Measurements from ENCODE around the gene COA3.
"Not testable (repeated sequence)": the region's sequence is repeated elsewhere in the genome, so short reads cannot be mapped to it uniquely, and the experiment has no call there.

Gene COA3

DNA sequence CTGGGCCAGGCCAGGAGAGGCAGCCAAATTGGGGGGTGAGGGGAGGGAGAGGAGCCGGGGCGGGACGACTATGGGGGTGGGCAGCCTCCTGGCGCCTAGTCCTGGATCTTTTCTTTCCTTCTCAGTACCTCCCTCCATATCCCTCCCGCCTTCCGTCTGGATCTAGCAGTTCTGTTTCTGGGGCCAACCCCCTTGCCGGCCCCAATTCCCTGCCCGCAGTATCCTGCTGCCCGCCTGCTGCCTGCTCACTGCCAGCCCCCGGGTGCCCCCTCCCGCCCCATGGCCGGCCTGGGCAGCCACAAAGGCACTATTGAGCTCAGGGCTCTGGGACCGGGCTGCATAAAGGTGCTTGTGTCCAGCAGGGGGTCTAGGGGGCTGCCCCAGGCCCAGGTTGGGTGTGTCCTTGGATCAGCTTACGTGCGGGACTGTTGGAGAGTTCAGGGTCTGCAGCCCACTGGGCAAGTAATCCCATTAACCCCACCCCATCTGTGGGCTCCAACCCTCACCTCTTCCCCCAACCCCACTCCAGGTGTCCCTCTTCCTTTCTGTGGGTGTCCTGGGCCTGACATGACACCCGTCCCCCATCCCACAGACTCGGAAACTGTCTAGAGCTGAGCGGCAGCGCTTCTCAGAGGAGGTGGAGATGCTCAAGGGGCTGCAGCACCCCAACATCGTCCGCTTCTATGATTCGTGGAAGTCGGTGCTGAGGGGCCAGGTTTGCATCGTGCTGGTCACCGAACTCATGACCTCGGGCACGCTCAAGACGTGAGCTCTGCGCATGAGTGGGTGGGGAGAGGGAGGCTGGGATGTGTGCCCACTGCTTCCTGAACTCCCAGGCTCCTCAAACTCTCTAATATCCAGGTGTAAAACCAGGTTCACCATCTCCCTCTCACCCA, 16.1 kb downstream of the COA3 start:
- no peak for DNase-seq (ENCODE audit: low read depth, low spot score)

DNA sequence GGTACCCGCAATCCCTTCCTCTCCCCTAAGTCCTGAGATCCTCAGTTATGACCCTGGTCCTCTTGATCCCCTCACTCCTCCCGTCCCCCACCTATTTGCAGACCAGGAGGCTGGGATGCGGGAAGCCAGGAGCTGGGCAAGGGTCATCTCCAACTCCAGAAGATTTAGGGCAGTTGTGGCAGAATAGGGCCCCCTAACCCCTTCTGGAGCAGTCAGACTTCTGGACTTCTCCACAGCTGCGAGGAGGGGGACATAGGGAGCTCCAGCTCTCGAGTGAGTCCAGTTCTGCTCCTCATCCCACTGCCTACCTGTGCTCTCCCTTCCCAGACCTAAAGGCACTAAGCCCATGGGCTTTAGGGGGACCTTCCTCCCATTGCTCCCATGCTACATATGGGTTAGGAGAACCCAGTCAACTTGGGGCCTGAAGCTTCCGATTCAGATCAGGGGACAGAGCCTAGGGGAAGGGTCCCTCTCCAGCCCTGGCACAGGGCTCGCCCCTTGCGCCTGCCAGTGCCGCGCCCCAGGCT, 16.8 kb downstream of the COA3 start:
- no peak for DNase-seq (ENCODE audit: low read depth, low spot score)

DNA sequence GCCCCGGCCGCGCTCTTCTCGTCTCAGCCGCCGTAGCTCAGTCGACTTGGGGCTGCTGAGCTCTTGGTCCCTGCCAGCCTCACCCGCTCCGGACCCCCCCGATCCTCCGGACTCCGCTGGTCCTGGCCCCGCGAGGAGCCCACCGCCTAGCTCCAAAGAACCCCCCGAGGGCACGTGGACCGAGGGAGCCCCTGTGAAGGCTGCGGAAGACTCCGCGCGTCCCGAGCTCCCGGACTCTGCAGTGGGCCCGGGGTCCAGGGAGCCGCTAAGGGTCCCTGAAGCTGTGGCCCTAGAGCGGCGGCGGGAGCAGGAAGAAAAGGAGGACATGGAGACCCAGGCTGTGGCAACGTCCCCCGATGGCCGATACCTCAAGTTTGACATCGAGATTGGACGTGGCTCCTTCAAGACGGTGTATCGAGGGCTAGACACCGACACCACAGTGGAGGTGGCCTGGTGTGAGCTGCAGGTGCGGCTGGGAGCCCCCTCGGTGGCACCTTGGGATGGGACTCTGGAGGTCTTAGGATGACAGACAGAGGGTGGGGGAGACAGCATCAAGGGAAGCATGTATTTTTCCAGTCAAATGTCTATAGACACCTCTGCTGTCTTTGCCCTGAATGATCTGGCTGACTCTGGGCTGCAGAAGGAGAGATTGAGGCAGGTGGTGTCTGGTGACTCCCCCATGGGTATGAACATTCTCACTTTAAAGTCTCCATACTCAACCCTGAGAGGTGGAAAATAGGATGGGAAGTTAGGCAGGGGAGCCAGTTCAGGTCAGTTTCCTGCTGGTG, 17.5 kb downstream of the COA3 start:
- DNase-seq (ENCODE audit: low read depth, low spot score) = no peak

DNA sequence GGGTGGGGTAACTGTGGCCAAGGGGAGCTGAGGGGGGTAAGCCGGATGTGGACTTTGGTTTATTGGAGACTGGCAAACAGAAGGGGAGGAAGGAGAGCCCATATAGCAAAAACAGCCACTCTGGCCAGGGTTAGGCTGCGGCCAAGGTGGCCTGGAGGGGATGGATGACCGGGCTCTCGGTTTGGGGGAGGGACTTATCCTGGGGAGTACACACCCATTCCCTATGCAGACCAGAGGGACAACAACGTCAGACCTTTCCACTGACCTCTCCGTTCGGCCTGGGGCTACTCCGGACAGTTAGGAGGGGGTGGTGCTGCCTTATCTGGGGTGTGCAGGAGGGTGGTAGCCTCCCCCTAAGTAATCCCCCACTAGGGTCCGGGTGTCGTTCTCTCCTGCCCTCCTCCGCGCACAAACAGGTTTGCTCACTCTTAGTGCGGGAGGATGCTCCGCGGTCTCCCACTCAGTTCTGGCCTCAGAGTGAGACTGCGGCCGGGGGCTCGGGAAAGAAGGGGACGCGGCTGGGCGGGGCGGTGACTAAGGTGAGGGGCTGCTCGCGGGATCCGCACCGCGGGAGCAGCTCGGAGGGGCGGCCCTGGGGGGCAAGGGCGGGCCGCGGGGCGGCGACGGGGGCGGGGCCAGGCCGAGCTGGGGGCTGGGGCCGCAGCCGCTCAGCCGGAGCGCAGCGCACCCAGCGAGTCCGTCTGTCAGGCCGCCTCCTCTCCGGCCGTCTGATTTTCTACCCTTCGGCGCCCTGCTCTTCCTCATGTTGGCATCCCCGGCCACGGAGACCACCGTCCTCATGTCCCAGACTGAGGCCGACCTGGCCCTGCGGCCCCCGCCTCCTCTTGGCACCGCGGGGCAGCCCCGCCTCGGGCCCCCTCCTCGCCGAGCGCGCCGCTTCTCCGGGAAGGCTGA, 18.3 kb downstream of the COA3 start, which contains the start of gene WNK4:
Gene WNK4 (plus strand): TSS at position 675 of the 915 bp plus-strand sequence. CDS start 89 bp downstream, at position 764.
- no peak for DNase-seq (ENCODE audit: low read depth, low spot score)

DNA sequence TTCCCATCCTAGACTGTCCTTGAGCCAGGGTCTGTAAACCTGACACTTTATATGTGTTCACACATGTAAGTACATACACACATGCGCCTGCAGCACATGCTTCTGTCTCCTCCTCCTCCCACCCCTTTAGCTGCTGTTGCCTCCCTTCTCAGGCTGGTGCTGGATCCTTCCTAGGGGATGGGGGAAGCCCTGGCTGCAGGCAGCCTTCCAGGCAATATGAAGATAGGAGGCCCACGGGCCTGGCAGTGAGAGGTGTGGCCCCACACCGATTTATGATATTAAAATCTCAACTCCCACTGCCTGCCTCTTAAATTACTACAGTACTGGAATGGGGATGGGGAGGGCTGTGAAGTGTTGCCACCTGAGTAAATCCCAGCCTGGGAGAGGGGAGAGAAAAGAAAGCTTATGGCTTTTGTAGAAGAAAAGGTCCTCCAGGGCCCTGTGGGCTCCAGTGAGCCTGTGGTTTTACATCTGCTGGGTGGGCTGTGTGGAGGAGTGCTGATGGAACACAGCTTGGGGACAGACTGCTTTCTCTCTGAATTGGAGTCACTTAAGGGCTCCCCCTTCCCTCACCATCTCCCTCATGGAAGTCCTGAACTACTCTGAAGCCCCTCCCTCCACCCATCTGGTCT, 19.1 kb downstream of the COA3 start:
- no peak for DNase-seq (ENCODE audit: low read depth, low spot score)

DNA sequence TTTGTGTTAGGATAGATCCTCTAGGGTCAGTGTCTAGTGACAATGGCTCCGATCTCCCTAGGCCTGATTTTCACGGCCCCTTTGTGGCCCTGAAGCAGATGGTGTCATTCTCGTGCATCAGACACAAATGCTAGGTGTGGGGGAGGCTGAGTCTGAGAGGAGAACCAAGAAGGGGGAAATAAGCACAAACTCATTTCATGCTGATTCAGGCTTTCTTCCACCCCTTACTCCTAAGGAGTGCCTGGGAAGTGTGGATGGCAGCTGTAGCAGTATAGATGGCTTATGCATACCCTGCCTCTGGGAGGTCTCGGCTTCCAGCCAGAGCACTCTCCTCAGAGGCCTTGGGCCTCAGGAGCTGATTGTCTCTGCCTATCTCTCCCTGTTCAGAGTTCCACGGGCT, 19.9 kb downstream of the COA3 start:
- no peak for DNase-seq (ENCODE audit: low read depth, low spot score)

DNA sequence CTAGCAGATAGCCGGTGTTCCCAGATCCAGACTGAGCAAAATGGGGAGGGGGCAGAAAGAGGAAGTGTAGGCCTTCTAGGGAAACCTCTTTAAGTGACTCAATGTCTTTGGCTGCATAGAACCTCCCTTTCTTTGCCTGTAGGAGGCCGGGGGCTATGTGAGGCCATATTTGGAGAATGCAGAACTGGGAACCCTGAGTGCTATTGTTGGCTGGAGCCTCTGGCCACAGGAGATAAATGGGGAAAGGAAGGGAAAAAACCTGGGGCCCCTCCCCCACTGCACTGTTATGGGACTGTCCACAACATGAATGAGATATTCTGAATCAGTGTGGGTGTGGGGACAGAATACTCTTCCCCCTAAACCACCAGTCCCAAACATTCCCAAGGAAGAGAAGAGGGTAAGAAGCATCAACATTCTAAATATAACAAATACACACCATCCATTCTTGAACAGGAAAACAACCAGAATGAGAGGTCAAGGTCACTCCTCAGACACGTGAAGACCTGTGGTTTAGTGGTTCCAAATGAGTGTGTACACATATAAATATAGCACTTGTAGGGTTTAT, 22.9 kb downstream of the COA3 start:
- DNase-seq (ENCODE audit: low read depth, low spot score) = no peak

DNA sequence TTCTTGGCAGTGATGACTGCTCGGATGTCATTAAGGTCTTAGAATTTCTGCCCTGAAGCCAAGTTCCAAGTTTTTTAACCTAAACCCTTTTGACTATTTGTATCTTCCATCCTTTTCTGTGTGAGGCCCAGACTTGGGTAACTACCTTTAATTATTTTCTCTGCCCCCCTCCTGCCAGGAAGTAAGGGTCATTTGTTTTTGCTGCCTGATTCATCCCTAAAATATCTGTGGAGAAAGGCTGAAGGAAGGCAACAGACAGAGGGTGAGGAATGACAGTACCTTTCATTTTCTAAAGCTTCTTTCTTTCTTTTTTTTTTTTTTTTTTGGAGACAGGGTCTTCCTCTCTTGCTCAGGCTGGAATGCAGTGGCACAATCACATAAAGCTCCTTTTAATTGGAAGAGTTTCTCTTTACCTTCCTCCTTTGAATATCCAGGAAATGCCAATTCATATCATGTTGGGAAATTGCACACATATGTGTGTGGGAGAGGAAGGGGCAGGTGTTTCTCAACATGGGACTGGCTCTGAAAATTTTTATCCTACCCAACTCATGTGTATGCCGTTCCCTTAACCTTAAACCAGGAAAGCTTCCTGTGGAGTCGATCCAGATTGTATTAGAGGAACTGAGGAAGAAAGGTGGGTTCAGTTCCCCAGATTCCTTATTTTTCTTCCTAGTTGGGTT, 24.3 kb downstream of the COA3 start:
- DNase-seq (ENCODE audit: low read depth, low spot score) = no peak

DNA sequence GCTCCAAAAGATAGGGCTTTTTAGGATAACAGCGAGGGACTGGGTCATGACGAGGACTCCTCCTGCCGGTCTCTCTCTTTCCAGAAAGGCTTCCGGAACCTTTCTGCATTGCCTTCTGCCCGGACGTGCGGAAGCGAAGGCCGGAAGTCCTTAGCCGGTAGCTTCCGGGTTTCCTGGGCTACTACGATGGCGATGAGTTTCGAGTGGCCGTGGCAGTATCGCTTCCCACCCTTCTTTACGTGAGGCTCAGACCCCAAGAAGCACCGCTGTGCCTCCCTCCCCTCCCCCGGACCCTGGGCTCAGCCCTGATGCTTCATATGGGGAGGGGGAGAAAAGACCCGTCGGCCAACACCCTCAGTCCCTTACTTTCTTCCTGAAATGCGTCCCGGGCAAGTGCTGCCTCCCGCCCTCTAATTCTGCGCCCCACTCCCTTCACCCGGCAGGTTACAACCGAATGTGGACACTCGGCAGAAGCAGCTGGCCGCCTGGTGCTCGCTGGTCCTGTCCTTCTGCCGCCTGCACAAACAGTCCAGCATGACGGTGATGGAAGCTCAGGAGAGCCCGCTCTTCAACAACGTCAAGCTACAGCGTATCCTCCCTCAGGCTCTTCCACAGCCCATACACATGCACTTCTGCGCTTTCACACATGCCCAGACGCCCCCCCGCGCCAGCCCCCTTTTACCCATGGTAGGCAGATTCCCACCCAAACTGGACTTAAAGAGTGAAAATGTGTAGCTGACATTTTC, 25.0 kb downstream of the COA3 start, which contains the start of gene VPS25:
Gene VPS25 (plus strand): TSS at position 160 of the 746 bp plus-strand sequence. CDS start 27 bp downstream, at position 187.
- peak; percentile 42 for DNase-seq (ENCODE audit: low read depth, low spot score)

DNA sequence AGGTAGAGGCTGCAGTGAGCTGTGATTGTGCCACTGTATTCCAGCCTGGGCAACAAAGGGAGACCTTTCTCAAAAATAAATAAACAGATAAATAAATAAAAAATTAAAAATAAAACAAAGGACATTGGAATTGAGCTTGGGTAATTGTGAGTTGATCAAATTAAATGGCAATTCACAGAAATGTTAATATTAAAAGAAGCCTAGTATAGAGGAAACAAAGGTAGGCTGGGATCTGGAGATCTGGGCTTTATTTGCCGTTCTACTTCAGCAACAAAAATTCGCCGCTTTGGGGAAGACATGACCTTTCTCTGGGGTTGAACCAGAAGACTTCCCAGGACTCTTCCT, 25.6 kb downstream of the COA3 start:
- DNase-seq (ENCODE audit: low read depth, low spot score) = no peak

DNA sequence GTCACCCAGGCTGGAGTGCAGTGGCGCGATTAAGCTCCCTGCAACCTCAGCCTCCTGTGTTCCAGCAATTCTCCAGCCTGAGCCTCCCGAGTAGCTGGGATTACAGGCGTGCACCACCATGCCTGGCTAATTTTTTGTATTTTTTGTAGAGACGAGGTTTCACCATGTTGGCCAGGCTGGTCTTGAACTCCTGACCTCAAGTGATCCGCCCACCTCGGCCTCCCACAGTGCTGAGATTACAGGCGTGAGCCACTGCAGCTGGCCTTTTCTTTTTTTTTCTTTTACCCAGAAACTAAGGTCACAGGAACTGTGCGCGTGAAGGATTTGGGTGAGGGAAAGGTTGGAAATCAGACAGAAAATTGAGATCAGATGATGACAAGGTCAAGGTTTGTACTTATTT, 28.5 kb downstream of the COA3 start:
- DNase-seq (ENCODE audit: low read depth, low spot score) = not testable (repeated sequence)

DNA sequence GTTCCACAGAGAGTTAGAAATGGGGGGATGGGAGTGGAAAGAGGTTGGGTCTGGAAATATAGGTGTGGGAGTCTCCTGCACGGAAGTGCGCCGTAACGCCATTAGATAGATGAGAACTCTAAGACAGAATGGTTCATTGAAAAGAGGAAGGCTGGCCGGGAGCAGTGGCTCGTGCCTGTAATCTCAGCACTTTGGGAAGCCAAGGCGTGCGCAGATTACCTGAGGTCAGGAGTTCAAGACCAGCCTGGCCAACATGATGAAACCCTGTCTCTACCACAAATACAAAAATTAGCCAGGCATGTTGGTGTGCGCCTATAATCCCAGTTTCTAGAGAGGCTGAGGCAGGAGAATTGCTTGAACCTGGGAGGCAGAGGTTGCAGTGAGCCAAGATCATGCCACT, 30.5 kb downstream of the COA3 start:
- DNase-seq (ENCODE audit: low read depth, low spot score) = not testable (repeated sequence)

DNA sequence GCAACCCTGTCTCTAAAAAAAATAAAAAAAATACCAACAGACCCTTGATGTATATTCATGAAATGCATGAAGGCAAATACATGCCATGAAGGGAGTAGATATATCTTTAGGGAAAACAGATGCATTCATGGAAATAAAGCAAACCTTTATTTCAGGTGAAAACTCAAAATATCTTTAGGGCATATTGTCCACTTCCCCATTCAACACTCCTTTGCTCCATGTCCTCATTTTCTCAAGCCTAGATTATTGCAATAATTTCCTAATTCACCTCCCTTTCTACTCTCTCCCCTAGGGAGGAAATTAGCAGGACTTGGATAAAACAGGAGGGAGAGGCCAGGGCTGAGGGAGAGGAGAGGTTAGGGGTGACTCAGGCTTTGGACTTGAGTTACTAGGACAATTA, 31.0 kb downstream of the COA3 start:
- DNase-seq (ENCODE audit: low read depth, low spot score) = no peak

DNA sequence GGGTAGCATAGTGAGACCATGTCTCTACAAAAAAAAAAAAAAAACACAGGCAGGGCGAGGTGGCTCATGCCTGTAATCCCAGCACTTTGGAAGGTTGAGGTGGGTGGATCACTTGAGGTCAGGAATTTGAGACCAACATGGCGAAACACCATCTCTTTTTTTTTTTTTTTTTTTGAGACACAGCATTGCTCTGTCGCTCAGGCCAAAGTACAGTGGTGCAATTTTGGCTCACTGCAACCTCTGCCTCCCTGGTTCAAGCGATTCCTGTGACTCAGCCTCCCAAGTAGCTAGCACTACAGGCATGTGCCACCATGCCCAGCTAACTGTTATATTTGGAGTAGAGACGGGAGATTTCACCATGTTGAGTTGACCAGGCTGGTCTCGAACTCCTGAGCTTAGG, 32.4 kb downstream of the COA3 start:
- DNase-seq (ENCODE audit: low read depth, low spot score) = no peak

DNA sequence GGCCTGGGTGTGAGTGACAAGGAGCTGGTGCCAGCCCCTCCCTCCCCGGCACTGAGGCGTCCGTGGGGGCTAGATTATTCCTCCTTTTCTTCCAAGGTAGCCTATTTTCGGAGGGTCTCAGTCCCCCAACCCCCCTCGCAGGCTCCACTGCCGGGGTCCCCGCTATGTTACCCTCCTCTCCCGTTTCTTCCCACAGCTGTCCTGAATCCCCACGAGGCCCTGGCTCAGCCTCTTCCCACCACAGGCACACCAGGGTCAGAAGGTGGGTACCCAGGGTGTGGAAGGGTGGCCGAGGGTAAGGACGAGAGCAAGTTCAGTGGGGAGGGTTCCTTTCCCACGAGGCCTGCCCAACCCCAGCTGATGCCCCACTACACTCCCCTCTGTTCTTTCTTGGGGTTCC, 36.9 kb downstream of the COA3 start:
- DNase-seq (ENCODE audit: low read depth, low spot score) = no peak

DNA sequence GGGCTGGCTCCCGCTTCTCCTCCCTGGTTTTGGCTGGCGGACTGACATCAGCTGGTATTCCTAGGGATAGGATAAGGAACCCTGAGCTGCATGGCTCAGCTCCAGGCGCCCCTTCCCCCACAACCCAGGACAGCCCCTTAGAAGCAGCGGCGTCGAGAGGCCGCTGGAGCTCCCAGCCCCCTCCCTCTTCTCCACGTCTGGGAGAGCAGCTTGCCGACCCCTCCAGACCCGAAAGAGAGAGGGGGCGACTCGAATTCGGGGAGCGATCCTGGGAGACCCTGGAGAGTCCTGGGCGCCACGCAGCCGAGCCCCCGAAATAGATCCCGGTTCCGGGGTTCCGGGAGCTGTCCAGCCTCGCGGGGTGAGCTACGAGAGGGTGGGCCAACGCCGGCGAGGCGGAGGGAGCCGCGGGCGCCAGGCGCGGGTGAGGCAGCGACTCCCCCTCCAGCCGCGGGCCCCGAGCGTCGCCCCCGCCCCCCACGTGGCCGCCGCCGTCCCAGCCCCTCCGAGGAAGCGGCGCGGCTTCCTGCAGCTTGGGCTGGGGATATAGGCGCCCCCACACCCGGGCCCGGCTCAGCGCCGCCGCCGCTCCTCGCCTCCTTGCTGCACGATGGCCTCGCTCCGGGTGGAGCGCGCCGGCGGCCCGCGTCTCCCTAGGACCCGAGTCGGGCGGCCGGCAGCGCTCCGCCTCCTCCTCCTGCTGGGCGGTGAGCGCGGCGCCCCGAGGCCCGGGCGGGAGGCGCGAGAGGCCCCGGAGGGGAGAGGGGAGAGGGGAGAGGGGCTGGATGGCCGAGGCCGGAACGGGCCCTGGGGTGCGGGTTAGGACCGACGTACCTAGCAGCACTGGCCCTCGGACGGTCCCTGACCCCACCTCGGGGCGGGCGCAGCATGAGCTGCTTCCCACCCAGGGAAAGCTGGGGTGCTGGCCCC, 37.6 kb downstream of the COA3 start, which contains the start of gene RAMP2:
Gene RAMP2 (plus strand): TSS at position 576 of the 930 bp plus-strand sequence. CDS start 35 bp downstream, at position 611.
- no peak for DNase-seq (ENCODE audit: low read depth, low spot score)

DNA sequence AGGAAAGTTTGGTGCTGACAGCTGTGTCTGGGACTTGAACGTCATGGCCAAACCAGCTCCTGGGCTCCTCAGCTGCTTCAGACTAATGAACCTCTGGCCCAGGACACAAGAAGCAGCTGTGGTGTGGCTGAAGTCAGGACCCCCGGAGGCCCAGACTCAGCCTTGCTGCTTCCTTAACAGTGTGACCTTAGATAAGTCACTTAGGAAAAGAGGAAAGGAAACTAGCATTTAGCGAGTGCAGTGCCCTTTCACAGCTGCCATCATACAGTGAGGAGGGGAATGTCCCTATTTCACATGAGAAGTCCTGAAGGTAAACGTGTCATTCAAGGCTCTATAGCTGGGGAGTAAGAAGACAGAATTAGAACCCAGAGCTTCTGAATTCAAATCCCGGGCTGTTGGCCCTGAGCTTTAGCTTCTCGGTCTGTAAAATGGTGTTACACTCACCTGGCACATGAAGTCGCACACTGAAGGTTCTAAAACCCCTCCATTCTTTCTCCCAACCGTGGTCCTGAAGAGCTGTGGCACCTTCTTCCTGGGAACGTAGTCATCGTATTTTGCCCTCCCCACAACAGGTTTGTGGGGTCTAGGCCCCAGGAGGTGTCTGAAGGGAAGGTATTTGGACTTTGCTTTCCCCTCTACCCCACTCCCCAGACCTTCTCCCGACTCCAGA, 38.4 kb downstream of the COA3 start:
- DNase-seq (ENCODE audit: low read depth, low spot score) = no peak
